ENCODE measurements around the gene SLC28A1. TPM values are rescaled to one million over a fixed set of nuclear protein-coding genes. Genes with fewer than 3 reads are reported as not detected.

Gene SLC28A1
- total RNA-seq, 1 experiment from 2014 or later, result not detected

GRCh38 chr15:84990507-84990906 lies 106.0 kb downstream of the SLC28A1 start:
- Histone ChIP-seq H3K36me3 (ENCODE audit: insufficient read depth, low read length) (no peaks in the 10 kb centered on the region), H3K27ac (ENCODE audit: low read length) (no peak overlapping the region), H3K79me2 (ENCODE audit: low read length) (no peaks in the 10 kb centered on the region), H2AFZ (ENCODE audit: low read length) (no peak overlapping the region), H3K9me2 (replicated peaks; ENCODE audit: insufficient read depth, low read length) (no peaks in the 10 kb centered on the region), H3K4me2 (ENCODE audit: low read depth, low read length, poor library complexity, severe bottlenecking) (no peak overlapping the region), H3K4me1 (ENCODE audit: low read length) (peaks cover 11% of the 10 kb centered on the region), H3K9ac (ENCODE audit: low read length) (no peak overlapping the region), H3K27me3 (ENCODE audit: low read length) (no peaks in the 10 kb centered on the region), H3K9me3 (ENCODE audit: low read length) (no peaks in the 10 kb centered on the region), H4K20me1 (ENCODE audit: insufficient read depth, low read depth, low read length) (peaks cover 17% of the 10 kb centered on the region), H3K4me3 (ENCODE audit: low read length) (no peak overlapping the region)
- no peak for DNase-seq

- Histone ChIP-seq H3K27me3 (ENCODE audit: low read length) (no peaks in the 10 kb centered on the region), H3K9ac (ENCODE audit: low read length) (no peak overlapping the region), H3K4me3 (ENCODE audit: low read length) (no peak overlapping the region), H3K4me2 (ENCODE audit: low read depth, low read length, poor library complexity, severe bottlenecking) (no peak overlapping the region), H3K79me2 (ENCODE audit: low read length) (no peaks in the 10 kb centered on the region), H3K4me1 (ENCODE audit: low read length) (peaks cover 11% of the 10 kb centered on the region), H3K9me2 (replicated peaks; ENCODE audit: insufficient read depth, low read length) (no peaks in the 10 kb centered on the region), H3K9me3 (ENCODE audit: low read length) (no peaks in the 10 kb centered on the region), H3K36me3 (ENCODE audit: insufficient read depth, low read length) (no peaks in the 10 kb centered on the region), H4K20me1 (ENCODE audit: insufficient read depth, low read depth, low read length) (peaks cover 17% of the 10 kb centered on the region), H3K27ac (ENCODE audit: low read length) (no peak overlapping the region), H2AFZ (ENCODE audit: low read length) (no peak overlapping the region)
- no peak for DNase-seq
Measured at GRCh38 chr15:84991014-84991712, 106.7 kb downstream of the SLC28A1 start.

GRCh38 chr15:84992157-84992944 lies 107.9 kb downstream of the SLC28A1 start:
- Histone ChIP-seq H3K4me1 (ENCODE audit: low read length) (peaks cover 11% of the 10 kb centered on the region), H3K9ac (ENCODE audit: low read length) (no peak overlapping the region), H3K36me3 (ENCODE audit: insufficient read depth, low read length) (no peaks in the 10 kb centered on the region), H4K20me1 (ENCODE audit: insufficient read depth, low read depth, low read length) (peaks cover 17% of the 10 kb centered on the region), H3K4me2 (ENCODE audit: low read depth, low read length, poor library complexity, severe bottlenecking) (no peak overlapping the region), H3K9me2 (replicated peaks; ENCODE audit: insufficient read depth, low read length) (no peaks in the 10 kb centered on the region), H3K27me3 (ENCODE audit: low read length) (no peaks in the 10 kb centered on the region), H3K27ac (ENCODE audit: low read length) (no peak overlapping the region), H2AFZ (ENCODE audit: low read length) (no peak overlapping the region), H3K79me2 (ENCODE audit: low read length) (no peaks in the 10 kb centered on the region), H3K4me3 (ENCODE audit: low read length) (no peak overlapping the region), H3K9me3 (ENCODE audit: low read length) (no peaks in the 10 kb centered on the region)
- no peak for DNase-seq

Small RNA genes within 50 kb of the gene (small RNA-seq; reads per million reads assigned to genes)
- gene RF00402 (not detected), gene RNU6-339P (not detected), gene RNU6-796P (not detected)

Other genes starting within 250 kb of the SLC28A1 start
- gene WDR73, start 230.4 kb upstream of the SLC28A1 start, total RNA-seq (2014; rRNA removed; shearing (Covaris generic); ENCODE audit: low replicate concordance), result 35.7 and 36.1 TPM in 2 replicates
- gene NMB, start 226.5 kb upstream of the SLC28A1 start, total RNA-seq (2014; rRNA removed; shearing (Covaris generic); ENCODE audit: low replicate concordance), result 15.1 and 17.2 TPM in 2 replicates
- gene SEC11A, start 168.5 kb upstream of the SLC28A1 start, total RNA-seq (2014; rRNA removed; shearing (Covaris generic); ENCODE audit: low replicate concordance), result 82.3 and 116 TPM in 2 replicates
- gene ZNF592, start 136.1 kb upstream of the SLC28A1 start, total RNA-seq (2014; rRNA removed; shearing (Covaris generic); ENCODE audit: low replicate concordance), result 15.5 and 18.0 TPM in 2 replicates
- under 0.01 and 0.07 TPM in 2 replicates for gene ALPK3, start 67.3 kb upstream of the SLC28A1 start, total RNA-seq (2014; rRNA removed; shearing (Covaris generic); ENCODE audit: low replicate concordance)
- 3.4 and 7.2 TPM in 2 replicates for gene PDE8A, start 97.2 kb downstream of the SLC28A1 start, total RNA-seq (2014; rRNA removed; shearing (Covaris generic); ENCODE audit: low replicate concordance)

Data from Karpas-422 (cell line).